ENCODE measurements around the gene AKT2.

DNA sequence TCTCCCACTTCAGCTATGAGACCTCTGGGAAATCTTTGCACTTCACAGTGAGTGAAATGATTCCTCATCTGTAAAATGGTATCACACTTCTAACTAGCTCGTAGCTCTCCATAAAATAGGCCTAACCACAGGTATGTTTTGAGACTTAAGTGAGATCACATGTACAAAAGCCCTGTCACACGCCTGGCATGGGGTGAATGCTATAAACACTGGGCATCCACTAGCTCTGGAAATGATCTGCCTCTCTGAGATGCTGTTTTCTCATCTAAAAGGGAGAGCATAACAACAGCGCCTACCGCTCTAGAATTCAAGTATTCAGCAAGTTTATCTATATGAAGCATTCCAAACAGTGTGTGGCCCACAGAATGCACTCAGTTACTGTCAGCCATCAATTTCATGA, 2.2 kb downstream of the AKT2 start:
- no peak for TF ChIP-seq POLR2A (IDR thresholded peaks at IDR 0.05)
- TF ChIP-seq, protein P1, sequence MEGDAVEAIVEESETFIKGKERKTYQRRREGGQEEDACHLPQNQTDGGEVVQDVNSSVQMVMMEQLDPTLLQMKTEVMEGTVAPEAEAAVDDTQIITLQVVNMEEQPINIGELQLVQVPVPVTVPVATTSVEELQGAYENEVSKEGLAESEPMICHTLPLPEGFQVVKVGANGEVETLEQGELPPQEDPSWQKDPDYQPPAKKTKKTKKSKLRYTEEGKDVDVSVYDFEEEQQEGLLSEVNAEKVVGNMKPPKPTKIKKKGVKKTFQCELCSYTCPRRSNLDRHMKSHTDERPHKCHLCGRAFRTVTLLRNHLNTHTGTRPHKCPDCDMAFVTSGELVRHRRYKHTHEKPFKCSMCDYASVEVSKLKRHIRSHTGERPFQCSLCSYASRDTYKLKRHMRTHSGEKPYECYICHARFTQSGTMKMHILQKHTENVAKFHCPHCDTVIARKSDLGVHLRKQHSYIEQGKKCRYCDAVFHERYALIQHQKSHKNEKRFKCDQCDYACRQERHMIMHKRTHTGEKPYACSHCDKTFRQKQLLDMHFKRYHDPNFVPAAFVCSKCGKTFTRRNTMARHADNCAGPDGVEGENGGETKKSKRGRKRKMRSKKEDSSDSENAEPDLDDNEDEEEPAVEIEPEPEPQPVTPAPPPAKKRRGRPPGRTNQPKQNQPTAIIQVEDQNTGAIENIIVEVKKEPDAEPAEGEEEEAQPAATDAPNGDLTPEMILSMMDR (IDR thresholded peaks at IDR 0.05), result no peak
